HG03575 (cell line): ENCODE data around the gene KIF5B.
A peak's percentile ranks its signal among the peaks of the same experiment; 100 is the strongest.
"Not testable (repeated sequence)": the region's sequence is repeated elsewhere in the genome, so short reads cannot be mapped to it uniquely, and the experiment has no call there.

Experiments
- ATAC-seq: cut with Tn5 transposase; IDR thresholded peaks from one replicate; pipeline ENCODE4 v1.9.1; 2021; ENCODE audit not compliant: unreplicated experiment, insufficient number of reproducible peaks, low FRiP score; ENCODE audit errors: extremely low read depth

Gene KIF5B

DNA sequence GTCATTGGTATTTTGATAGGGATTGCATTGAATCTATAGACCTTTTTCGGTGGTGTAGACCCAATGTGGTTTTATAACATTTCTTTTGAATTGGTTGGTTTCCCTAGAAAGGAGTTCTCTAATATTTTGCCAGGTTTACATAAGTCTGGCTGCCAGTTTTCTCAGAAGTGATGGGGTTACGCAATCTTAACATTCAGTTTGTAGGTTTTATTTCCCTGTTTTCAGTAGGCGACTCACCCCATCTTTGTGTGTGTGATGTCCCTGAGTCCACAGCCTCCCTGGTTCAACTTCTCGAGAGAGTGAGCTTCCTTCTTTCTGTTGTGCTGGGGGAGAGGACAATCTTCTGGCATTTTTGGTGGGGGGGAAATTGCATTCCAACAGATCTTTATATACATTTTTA, 9.6 kb upstream of the KIF5B start:
- ATAC-seq, result no peak

DNA sequence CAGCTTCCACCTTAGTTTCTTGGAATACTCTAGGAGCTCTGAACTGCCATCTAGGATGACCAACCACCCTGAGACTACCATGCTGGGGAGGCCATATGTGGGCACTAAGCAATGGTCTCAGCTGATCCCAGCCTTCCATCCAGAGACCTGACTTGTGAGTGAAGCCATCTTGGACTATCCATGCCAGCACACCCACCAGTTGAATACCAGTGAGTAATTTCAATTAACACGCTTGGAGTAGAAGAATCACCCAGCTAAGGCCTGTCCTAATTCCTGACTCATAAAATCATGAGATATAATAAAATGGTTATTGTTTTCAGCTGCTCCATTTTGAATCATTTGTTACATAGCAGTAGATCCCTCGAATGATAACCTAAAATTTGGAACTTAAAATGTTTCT, 5.2 kb upstream of the KIF5B start:
- ATAC-seq, result no peak

DNA sequence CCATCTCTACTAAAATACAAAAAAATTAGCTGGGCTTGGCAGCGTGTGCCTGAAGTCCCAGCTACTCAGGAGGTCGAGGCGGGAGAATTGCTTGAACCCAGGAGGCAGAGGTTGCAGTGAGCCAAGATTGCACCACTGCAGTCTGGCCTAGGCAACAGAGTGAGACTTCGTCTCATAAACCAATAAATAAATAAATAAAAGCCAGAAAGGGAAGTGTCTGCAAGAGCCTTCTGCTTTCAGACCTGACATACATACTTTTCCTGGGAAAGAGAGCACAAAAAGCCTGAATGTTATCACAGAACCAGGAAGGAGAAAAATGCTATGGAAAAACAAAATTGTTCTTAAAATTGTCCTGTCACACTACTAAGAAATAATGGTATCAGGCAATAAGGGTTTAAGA, 4.1 kb upstream of the KIF5B start:
- no peak for ATAC-seq

DNA sequence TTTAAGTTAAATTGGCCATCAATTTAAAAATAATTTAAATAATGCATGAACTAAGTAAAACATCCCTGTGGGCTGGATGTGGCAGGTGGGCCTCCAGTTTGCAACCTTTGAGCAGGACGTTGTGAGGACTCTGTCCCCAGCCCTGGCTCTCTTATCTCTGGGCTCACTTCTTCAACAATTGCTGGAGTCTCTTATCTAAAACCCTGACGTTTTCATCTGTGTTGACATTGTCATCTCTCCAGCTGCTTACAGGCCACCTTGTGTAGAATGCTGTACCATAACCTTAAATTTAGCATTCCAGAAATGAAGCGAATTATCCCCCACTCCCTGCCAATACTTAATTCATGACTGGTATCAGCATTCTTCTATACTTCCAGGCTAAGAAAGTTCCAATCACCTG, 3.2 kb upstream of the KIF5B start:
- no peak for ATAC-seq

DNA sequence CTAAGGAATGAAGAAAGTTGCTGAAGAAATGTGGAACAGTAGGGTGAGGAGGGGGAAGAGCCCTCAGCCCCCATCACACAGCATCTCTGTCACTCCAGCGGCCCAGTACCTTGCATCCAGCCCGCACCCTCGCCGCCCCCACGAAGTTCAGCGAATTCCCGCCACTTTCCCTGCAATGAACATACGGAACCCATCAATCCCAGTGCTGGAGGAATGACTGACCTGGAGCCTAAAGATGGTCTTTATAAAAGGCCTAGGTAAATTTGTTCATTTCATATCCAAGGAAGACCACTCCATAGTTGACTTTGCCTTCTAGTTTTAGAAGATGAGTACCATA, 779 bp upstream of the KIF5B start:
- ATAC-seq, result no peak

DNA sequence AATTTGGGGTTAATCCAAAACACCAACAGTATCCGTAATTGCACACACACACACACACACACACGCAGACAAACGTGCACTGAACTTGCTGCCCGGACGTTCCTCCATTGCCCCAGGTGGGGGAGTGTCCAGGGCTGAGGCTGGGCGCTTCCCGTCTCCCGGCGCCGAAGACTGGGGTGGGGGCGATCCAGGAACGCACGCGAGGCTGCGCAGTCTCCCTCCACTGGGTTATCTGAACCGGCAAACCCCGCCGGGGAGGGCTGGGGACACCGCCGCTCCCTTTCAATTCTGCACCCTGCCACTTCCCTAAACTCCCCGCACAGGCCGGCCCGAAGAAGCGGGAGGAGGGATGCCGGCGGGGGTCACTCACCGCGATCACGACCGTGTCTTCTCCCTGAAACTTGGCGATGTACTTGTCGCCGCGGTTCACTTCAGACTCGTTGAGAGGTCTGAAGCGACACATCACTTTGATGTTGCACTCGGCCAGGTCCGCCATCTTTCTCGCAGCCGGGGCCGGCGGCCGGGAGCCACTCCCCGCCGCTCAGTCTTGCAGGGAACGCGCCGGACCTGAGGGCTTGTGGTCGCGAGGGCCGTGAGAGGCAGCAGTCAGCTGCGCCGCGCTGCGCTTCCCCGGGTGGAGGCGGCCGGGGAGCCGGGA, 618 bp downstream of the KIF5B start:
- peak; percentile 19 for ATAC-seq

DNA sequence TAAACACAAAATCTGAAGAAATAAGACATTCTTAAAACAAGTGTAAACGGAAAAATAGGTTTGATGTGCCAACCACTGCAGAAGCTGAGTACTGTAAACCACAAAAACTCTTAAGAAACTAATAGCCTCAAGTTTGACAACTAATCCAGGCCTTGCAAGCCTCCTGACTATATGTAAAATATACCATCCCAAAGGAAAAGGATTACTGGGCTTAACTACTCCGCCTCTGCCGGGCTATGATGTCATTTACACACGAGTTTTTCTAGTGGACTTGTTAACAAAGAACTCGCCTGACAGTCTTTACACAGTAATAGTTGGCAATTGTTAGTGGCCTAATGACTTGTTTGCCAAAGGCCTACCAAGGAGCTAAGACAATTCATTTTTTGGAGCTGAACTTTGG, 2.1 kb downstream of the KIF5B start:
- ATAC-seq, result no peak

DNA sequence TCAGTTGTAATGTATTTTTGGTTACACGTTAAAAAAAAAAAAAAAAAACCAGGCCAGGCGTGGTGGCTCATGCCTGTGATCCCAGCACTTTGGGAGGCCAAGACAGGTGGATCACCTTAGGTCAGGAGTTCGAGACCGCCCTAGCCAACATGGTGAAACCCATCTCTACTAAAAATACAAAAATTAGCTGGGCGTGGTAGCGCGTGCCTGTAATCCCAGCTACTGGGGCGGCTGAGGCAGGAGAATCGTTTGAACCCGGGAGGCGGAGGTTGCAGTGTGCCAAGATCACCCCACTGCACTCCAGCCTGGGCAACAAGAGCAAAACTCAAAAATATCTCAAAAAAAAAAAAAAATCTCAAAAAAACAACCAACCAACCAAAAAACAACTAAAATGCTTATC, 2.8 kb downstream of the KIF5B start:
- ATAC-seq, result not testable (repeated sequence)

DNA sequence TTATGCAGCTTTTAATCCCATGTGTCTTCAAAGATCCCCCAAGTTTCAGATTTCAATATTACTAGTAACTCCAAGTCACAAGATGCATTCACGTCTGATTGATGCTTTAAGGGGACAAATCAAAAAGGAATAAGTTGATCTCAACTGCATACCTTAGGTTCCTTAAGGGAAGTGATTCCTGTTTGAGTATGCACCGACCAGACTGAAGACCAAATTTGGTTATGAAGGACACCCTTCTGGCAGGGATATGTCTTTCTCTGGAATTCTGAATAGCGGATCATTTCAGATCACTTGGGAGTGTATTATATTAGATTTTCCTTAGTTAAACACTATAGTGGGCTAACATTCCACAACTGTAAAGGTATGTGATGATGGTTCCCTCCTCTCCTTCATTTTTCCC, 4.3 kb downstream of the KIF5B start:
- ATAC-seq, result no peak

DNA sequence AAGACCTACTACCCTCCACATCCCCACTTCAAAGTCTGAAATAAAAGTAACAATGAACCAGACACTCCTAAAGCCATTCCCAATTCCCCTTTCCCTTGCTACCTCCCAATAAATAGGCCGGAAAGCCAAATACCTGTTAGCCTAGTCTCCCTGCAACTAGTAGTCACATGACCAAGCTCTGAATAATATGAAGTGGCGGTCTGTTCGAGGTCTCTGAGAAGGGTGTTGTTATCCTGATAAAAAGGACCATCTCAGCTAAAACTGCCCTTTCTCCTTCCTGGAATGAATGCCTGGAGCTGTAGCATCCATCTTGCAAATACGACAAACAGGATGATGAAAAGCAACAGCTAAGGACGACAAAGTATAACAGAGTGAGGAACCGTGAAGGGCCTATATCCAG, 6.0 kb downstream of the KIF5B start:
- ATAC-seq, result no peak

DNA sequence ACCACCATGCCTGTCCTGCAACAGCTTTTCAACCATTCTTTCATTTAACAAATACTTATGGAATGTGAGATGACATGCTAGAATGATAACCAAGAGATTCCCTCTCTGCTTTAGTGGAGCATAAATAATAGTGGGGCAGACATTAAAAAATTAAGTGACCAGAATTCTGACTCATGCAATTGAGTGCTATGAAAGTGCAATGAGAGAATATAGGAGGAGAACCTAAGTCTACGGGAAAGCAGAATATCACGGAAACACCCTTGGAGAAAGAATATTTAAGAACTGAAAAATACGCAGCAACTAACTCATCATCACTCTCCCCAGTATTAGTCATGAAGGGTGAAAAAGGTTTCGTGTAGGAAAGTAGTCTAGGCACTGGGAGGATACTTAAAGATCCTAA, 7.1 kb downstream of the KIF5B start:
- no peak for ATAC-seq

DNA sequence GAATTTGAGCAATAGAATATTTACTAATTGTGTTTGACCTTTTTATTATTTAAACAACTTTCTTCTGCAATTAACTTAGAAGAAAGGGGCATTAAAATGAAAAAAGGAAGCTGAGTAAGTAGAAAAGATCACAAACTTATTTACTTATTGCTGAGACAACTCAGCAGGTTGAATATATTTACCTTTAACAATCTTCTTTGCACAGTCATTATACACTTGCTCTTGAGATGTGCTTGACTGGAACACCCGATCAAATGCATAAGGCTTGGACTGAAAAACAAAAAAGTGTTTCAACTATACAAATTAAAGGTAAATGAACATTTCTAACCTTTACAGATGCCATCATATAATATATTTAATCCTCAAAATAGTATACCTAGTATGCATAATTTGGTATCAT, 7.9 kb downstream of the KIF5B start:
- ATAC-seq, result no peak

DNA sequence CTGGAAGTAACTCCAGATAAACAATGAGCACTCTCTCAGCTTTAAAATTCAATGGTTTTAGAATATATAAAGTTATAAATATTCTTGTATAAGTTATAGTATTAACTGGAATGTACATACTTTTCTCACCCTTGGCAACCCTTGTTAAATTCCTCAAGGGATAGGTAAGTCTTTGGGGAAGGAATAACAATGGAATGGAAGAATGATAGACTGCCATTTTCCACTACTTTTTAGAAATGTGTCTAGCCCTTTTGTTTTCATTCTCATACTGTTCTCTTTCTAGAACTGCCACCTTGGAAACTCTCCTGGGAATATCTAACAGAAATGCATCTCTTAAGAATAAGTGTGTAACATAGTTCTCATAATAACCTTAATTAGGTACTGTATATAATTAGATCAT, 8.3 kb downstream of the KIF5B start:
- ATAC-seq, result no peak

DNA sequence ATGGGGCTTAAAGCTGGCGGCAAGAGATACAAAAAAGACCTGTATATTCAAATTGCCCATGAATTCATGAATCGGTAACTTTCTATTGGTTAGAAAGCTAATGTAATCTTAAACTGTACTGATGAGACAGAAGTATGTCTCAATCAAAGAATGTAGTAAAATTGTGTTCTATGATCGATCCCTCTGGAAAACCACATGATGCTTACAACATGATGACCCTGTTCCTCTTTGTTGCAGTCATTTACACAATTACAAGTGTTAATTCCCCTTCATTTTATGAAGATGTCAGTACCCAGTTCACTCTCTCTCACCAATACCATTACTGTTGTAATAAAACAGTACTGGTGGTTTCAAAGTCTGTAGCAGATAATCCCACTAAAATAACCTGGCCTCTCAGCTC, 10.1 kb downstream of the KIF5B start:
- no peak for ATAC-seq

DNA sequence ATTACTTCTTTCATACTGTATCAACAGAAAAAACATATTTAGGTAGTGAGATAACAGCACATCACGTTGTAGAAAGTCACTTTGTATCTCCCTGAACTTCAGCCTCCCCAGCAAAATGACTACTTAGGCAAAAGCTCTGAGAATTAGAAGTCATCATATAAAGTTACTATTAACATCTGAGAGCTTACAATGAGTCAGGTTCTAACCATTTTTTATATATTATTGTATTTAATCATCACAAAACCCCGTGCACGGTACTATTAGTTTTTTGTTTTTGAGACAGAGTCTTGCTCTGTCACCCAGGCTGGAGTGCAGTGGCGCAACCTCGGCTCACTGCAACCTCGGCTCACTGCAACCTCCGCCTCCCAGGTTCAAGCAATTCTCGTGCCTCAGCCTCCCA, 13.5 kb downstream of the KIF5B start:
- not testable (repeated sequence) for ATAC-seq

DNA sequence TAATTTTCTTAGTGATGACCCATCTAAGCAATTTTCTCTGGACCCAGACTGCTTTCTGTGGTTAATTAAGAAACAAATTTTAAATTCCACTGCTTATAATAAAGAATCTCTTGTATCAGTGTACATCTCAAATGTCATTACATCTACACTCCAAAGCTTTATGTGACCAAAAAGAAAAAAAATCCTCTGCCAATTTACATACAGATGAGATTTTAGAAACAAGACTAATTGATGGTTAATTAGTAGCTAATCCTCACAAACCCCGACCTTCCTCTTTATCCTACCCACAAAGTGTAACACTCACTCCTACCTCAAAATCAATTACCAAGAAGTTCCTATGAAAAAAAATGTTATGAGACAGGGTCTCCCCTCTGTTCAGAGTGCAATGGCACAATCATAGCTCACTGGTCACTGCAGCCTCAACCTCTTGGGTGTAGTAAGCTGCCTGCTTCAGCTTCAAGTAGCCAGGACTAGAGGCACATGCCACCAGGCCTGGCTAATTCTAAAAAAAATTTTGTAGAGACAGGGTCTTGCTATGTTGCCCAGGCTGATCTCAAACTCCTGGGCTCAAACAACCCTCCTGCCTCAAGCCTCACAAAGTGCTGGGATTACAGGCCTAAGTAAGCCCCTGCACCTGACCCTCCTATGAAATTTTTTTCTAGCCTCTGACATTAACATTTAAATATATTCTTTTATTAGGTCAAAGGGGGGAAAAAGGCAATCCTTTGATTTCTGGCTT, 14.8 kb downstream of the KIF5B start:
- no peak for ATAC-seq

DNA sequence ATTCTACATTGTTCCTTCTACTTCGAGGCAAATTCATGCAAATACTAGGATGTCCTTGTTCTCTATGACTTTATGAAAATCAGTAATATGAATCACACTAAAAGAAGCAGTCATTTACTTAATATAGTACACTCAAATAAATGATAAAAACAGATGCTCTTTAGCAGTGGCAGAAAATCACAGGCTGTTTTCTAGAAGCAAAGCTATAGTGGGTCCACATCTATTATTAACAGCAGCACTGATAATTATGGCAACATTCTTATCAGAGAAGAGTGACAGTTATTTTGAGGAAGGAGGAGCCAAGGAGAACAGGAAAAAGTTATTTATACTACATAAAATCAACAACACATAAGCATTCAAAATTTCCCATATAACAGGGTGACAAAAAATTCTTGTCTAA, 16.5 kb downstream of the KIF5B start:
- no peak for ATAC-seq

DNA sequence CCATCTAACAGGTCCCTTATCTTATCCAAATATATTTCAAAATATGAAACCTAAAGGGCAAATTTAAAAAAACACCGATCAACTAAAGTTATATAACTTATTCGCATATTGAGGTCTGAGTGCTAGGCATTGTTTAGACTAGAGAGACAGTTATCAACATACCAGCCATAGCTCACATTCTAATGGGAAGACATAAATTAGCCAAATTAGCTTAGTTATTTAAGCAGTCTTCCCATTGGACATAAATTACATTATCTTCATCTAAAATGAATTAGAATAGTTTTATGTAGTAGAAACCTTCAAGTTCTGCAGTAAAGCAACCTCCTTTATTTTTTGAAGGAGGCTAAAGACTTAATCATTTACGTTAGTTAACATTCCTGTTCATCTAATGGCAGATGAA, 17.4 kb downstream of the KIF5B start:
- no peak for ATAC-seq

DNA sequence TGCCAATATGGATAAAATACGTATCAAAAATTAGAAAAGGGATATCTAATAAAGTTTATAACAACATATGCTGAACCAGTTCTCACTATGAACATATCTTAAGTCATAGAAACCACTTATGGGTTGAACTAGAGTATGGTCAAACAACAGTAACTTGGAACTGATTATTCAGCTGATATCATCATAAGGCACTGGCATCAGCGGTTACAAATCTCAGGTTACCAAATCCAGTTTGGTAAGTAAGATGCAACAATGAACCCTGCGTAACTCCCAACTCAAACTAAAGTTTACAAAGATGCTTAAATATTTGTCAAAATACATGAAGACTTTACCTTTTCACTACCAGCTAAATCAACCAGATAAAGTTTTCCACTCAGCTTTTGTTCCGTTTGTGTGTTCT, 19.3 kb downstream of the KIF5B start:
- no peak for ATAC-seq

DNA sequence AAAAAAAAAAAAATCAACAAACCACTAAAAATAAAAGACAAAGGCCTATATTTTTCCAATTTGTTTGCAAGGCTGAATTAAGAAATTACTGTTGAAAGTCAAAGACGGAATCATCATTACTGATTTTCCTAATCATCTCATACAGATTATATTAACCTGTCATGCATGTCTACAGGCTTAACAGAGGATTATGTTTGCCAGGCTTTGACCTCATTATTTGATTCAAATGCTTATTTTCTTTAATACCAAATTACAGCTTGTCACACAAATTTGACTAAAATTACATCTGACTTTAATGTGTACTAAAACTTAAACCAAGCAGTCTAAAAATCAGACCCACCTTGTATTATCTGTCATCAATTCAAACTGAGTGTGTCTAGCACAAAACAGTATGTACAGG, 21.2 kb downstream of the KIF5B start:
- no peak for ATAC-seq

DNA sequence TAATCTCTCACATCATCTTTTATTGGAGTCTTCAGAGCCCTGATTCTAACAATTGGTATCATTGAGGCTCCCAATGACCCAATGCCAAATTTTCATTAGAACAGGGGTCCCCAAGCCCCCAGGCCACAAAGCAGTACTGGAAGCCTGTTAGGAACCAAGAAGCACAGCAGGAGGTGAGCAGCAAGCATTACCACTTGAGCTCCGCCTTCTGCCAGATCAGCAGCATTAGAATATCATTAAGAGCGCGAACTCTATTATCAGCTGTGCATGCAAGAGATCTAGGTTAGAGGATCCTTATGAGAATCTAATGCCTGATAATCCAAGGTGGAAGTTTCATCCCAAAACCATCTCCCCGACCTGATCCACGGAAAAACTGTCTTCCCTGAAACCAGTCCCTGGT, 23.1 kb downstream of the KIF5B start:
- ATAC-seq, result no peak
